Measurements from ENCODE around the gene NYAP2.

Gene NYAP2

DNA sequence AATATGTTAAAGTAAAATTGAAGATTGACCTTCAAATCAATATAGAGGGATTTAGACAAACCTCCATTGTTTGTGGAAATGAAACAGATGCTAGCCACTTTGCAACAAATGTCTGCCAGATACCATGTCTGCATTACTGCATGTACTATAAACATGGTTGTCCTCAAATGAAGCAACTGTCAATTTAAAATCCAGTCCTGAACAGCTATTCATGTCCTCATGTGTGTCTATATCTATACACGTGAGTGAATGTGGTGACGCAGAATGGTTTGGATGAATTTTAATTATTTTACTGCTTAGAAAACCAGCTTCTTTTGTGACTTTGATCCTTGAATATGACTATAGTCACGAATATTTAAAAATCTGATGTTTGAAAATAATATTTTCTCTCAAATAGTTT is 71.5 kb downstream of the NYAP2 start:
- no peak for DNase-seq (ENCODE audit: low read depth)
- TF ChIP-seq, protein P1, sequence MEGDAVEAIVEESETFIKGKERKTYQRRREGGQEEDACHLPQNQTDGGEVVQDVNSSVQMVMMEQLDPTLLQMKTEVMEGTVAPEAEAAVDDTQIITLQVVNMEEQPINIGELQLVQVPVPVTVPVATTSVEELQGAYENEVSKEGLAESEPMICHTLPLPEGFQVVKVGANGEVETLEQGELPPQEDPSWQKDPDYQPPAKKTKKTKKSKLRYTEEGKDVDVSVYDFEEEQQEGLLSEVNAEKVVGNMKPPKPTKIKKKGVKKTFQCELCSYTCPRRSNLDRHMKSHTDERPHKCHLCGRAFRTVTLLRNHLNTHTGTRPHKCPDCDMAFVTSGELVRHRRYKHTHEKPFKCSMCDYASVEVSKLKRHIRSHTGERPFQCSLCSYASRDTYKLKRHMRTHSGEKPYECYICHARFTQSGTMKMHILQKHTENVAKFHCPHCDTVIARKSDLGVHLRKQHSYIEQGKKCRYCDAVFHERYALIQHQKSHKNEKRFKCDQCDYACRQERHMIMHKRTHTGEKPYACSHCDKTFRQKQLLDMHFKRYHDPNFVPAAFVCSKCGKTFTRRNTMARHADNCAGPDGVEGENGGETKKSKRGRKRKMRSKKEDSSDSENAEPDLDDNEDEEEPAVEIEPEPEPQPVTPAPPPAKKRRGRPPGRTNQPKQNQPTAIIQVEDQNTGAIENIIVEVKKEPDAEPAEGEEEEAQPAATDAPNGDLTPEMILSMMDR (IDR thresholded peaks at IDR 0.05; ENCODE audit: insufficient read depth, low read depth, low read length, missing control alignments): no peak
- H3K4me3 ChIP-seq (ENCODE audit: low read length): no peak overlapping the region

- TF ChIP-seq, protein P1 (IDR thresholded peaks at IDR 0.05; ENCODE audit: insufficient read depth, low read depth, low read length, missing control alignments): no peak
- H3K4me3 ChIP-seq (ENCODE audit: low read length): no peak overlapping the region
- no peak for DNase-seq (ENCODE audit: low read depth)
These were observed 72.0 kb downstream of the NYAP2 start for GRCh38 chr2:225471482-225471881.

GRCh38 chr2:225472161-225472560 is 72.7 kb downstream of the NYAP2 start:
- no peak for DNase-seq (ENCODE audit: low read depth)
- H3K4me3 ChIP-seq (ENCODE audit: low read length): no peak overlapping the region
- TF ChIP-seq, protein P1 (IDR thresholded peaks at IDR 0.05; ENCODE audit: insufficient read depth, low read depth, low read length, missing control alignments): no peak

- TF ChIP-seq, protein P1 (IDR thresholded peaks at IDR 0.05; ENCODE audit: insufficient read depth, low read depth, low read length, missing control alignments): no peak
- DNase-seq (ENCODE audit: low read depth): no peak
- no peak overlapping the region for H3K4me3 ChIP-seq (ENCODE audit: low read length)
These were observed 79.9 kb downstream of the NYAP2 start for GRCh38 chr2:225479386-225479785.

DNA sequence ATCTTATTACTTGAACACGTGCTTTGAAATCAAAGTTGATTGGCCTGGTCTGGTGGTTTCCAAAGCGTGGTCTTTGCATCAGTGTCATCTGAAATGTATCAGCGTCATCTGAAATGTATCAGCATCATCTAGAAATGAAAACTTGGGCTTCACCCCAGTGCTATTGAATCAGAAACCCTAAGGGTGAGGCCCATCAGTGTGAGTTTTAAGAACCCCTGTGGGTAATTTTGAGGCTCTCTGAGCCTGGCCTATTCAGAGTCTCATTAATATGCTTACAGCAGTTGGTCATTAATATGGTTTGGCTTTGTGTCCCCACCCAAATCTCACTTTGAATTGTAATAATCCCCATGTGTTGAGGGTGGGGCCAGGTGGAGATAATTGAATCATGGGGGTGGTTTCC is 85.2 kb downstream of the NYAP2 start:
- TF ChIP-seq, protein P1 (IDR thresholded peaks at IDR 0.05; ENCODE audit: insufficient read depth, low read depth, low read length, missing control alignments): no peak
- H3K4me3 ChIP-seq (ENCODE audit: low read length): no peak overlapping the region
- DNase-seq (ENCODE audit: low read depth): no peak

- TF ChIP-seq, protein P1 (IDR thresholded peaks at IDR 0.05; ENCODE audit: insufficient read depth, low read depth, low read length, missing control alignments): no peak
- no peak overlapping the region for H3K4me3 ChIP-seq (ENCODE audit: low read length)
- no peak for DNase-seq (ENCODE audit: low read depth)
These were observed 86.7 kb downstream of the NYAP2 start for GRCh38 chr2:225486236-225486635.

DNA sequence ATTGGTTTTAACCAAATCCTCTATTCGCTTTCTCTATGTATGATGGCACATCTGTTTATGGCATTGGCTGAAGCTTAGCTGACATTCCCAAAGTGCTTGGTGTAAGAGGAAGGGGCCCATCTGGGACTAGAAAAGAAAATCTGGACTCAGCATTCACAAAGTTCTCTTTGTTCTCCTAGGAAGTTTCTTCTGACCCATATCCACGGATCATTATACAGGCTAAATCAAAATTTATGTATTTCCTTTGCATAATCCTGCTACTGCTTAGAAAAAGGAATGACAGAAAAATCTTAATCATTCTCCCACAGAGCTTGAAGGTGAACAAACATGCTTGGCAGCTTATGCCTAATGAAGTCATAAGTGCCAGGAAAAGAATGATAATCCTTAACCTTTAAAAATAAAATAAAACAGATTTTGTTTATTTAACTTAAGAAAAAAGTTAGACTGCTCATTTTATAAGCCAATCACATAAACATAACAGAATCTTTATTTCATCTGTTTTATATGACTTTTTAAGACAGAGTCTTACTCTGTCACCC is 88.4 kb downstream of the NYAP2 start:
- TF ChIP-seq, protein P1 (IDR thresholded peaks at IDR 0.05; ENCODE audit: insufficient read depth, low read depth, low read length, missing control alignments): no peak
- no peak overlapping the region for H3K4me3 ChIP-seq (ENCODE audit: low read length)
- peak; percentile 8 for DNase-seq (ENCODE audit: low read depth)
